GM23338 (cell line): Measurements from ENCODE around the gene GATA5. TPM values are rescaled to one million over a fixed set of nuclear protein-coding genes. Genes with fewer than 3 reads are reported as not detected.
A peak's percentile ranks its signal among the peaks of the same experiment; 100 is the strongest.

ENCODE experiments used
- ATAC-seq: fragments of 200-7000 bp; cut with Tn5 transposase; 3 replicates; pipeline ENCODE4 v1.9.1; 2020
- DNase-seq: peaks from one replicate; pipeline ENCODE4 v3.0.0-alpha.2; 2015; ENCODE audit warnings: low spot score
- H2AFZ ChIP-seq: fragments of 200-600 bp; sonication (generic); 2 replicates; pipeline ENCODE4 v1.8.0; 2016; ENCODE audit warnings: antibody characterized with exemption, mild to moderate bottlenecking, moderate library complexity
- H3F3A ChIP-seq: fragments of 200-600 bp; sonication (generic); replicated peaks from 2 replicates; pipeline ENCODE4 v1.8.0; 2017; ENCODE audit warnings: antibody characterized with exemption, mixed run types, low read depth
- H3K27ac ChIP-seq: fragments of 200-600 bp; sonication (generic); 2 replicates; pipeline ENCODE4 v1.6.1; 2016; ENCODE audit warnings: low read depth
- H3K27me3 ChIP-seq: fragments of 200-600 bp; sonication (generic); 2 replicates; pipeline ENCODE4 v1.8.0; 2016; ENCODE audit warnings: mild to moderate bottlenecking, mixed run types, moderate library complexity; ENCODE audit not compliant: insufficient read depth
- H3K36me3 ChIP-seq: fragments of 200-600 bp; sonication (generic); 2 replicates; pipeline ENCODE4 v1.8.0; 2016; ENCODE audit warnings: mild to moderate bottlenecking; ENCODE audit not compliant: insufficient read depth
- H3K4me1 ChIP-seq: fragments of 200-600 bp; sonication (generic); 2 replicates; pipeline ENCODE4 v1.8.0; 2016; ENCODE audit warnings: mild to moderate bottlenecking, moderate library complexity; ENCODE audit not compliant: insufficient read depth
- H3K4me2 ChIP-seq: fragments of 200-600 bp; sonication (generic); 2 replicates; pipeline ENCODE4 v1.7.1; 2017; ENCODE audit warnings: mixed run types
- H3K4me3 ChIP-seq: fragments of 200-600 bp; sonication (generic); 2 replicates; pipeline ENCODE4 v1.6.1; 2016; ENCODE audit warnings: mixed run types
- H3K79me2 ChIP-seq: fragments of 200-600 bp; sonication (generic); replicated peaks from 2 replicates; pipeline ENCODE4 v1.8.0; 2017; ENCODE audit warnings: mild to moderate bottlenecking; ENCODE audit not compliant: insufficient read depth
- H3K9me2 ChIP-seq: fragments of 200-600 bp; sonication (generic); 2 replicates; pipeline ENCODE4 v1.8.0; 2017; ENCODE audit not compliant: insufficient read depth
- H4K20me1 ChIP-seq: fragments of 200-600 bp; sonication (generic); replicated peaks from 2 replicates; pipeline ENCODE4 v1.8.0; 2017; ENCODE audit warnings: mild to moderate bottlenecking; ENCODE audit not compliant: insufficient read depth
- H3K27ac Mint-ChIP-seq: 2 replicates; pipeline ENCODE4 v1.8.0; 2020; ENCODE audit warnings: inconsistent platforms, mild to moderate bottlenecking, moderate library complexity, mixed read lengths
- H3K27me3 Mint-ChIP-seq: 3 replicates; pipeline ENCODE4 v1.8.0; 2022; ENCODE audit warnings: low read depth, mild to moderate bottlenecking, moderate library complexity, mixed read lengths, inconsistent platforms; ENCODE audit not compliant: insufficient read depth, poor library complexity
- H3K36me3 Mint-ChIP-seq: 3 replicates; pipeline ENCODE4 v1.8.0; 2021; ENCODE audit warnings: low read depth, mild to moderate bottlenecking, inconsistent platforms, moderate library complexity, mixed read lengths
- H3K4me1 Mint-ChIP-seq: 3 replicates; pipeline ENCODE4 v1.8.0; 2020; ENCODE audit warnings: mild to moderate bottlenecking, inconsistent platforms, mixed read lengths
- H3K4me3 Mint-ChIP-seq: 3 replicates; pipeline ENCODE4 v1.8.0; 2021; ENCODE audit warnings: moderate library complexity, mild to moderate bottlenecking, inconsistent platforms, mixed read lengths
- H3K9me3 Mint-ChIP-seq: 3 replicates; pipeline ENCODE4 v1.8.0; 2020; ENCODE audit warnings: moderate library complexity, mild to moderate bottlenecking, inconsistent platforms, mixed read lengths
- CREB1 ChIP-seq: fragments of 250-450 bp; sonication (Bioruptor Pico); IDR thresholded peaks from 2 replicates; pipeline ENCODE4 v1.5.0; 2020; ENCODE audit warnings: low read depth, mild to moderate bottlenecking, moderate library complexity
- ETS1 ChIP-seq: IDR thresholded peaks from 2 replicates; pipeline ENCODE4 v1.6.1; 2016; ENCODE audit warnings: antibody characterized with exemption
- EZH2 ChIP-seq: fragments of 200-600 bp; sonication (generic); IDR thresholded peaks from one replicate; pipeline ENCODE4 v1.8.0; 2017; ENCODE audit warnings: antibody characterized with exemption, mild to moderate bottlenecking, low read depth; ENCODE audit not compliant: unreplicated experiment
- EZH2phosphoT487 ChIP-seq: fragments of 200-600 bp; sonication (generic); IDR thresholded peaks from one replicate; pipeline ENCODE4 v1.8.1; 2018; ENCODE audit warnings: antibody characterized with exemption; ENCODE audit not compliant: unreplicated experiment
- JUNB ChIP-seq: IDR thresholded peaks from one replicate; pipeline ENCODE4 v1.6.1; 2016; ENCODE audit warnings: antibody characterized with exemption; ENCODE audit not compliant: unreplicated experiment
- NANOG ChIP-seq: IDR thresholded peaks from 2 replicates; pipeline ENCODE4 v1.6.1; 2016; ENCODE audit warnings: antibody characterized with exemption, borderline replicate concordance
- POLR2AphosphoS5 ChIP-seq: IDR thresholded peaks from 2 replicates; pipeline ENCODE4 v1.6.1; 2016; ENCODE audit warnings: antibody characterized with exemption, low read depth
- STAT1 ChIP-seq: IDR thresholded peaks from one replicate; pipeline ENCODE4 v1.6.1; 2016; ENCODE audit warnings: antibody characterized with exemption; ENCODE audit not compliant: unreplicated experiment
- ZNF114 ChIP-seq: fragments of 250-450 bp; sonication (Bioruptor Pico); IDR thresholded peaks from 2 replicates; pipeline ENCODE4 v1.5.0; 2020; ENCODE audit warnings: mild to moderate bottlenecking, moderate library complexity
- ZNF331 ChIP-seq: fragments of 250-450 bp; sonication (Bioruptor Pico); IDR thresholded peaks from 2 replicates; pipeline ENCODE4 v1.5.0; 2020; ENCODE audit warnings: low read depth, mild to moderate bottlenecking, moderate library complexity
- ZNF462 ChIP-seq: fragments of 250-450 bp; sonication (Bioruptor Pico); IDR thresholded peaks from 2 replicates; pipeline ENCODE4 v1.5.0; 2020; ENCODE audit warnings: mild to moderate bottlenecking, moderate library complexity
- polyA plus RNA-seq: library from polyadenylated mRNA; unstranded; fragments of >200 nt; fragmentation: Nextera tagmentation; extraction: Ambion mirVana; gene quantifications from 2 replicates; pipeline ENCODE4 v1.2.1, GENCODE V29; 2016
- total RNA-seq: library from RNA; depleted of rRNA; stranded (reverse); fragments of >200 nt; shearing (Covaris generic); gene quantifications from 2 replicates; pipeline ENCODE4 v1.2.3, GENCODE V29; 2014
- TF ChIP-seq, protein P1 (sequence below): IDR thresholded peaks from one replicate; pipeline ENCODE4 v1.6.1; 2018; ENCODE audit warnings: antibody characterized with exemption; ENCODE audit not compliant: unreplicated experiment
- TF ChIP-seq, protein P2 (sequence below), 2 experiments: fragments of 200-600 bp in 1 of 2; sonication (generic) in 1 of 2; conservative IDR thresholded peaks; 2 replicates each; pipeline versions ENCODE4 v1.5.1 to v1.6.1; 2016 to 2017; ENCODE audit warnings: antibody characterized with exemption in 2 of 2, low read depth in 2 of 2, mild to moderate bottlenecking in 2 of 2, moderate library complexity in 1 of 2

The GATA5 gene
- total and polyA plus RNA-seq, 2 experiments from 2014 or later: 0.60 to 0.73 TPM

- Histone ChIP-seq H3K27me3 (no peaks in the 10 kb centered on the region), H3K4me2 (peak overlapping the region; percentile 69; the same call in 1 of the 2 replicates), H3K9me2 (no peaks in the 10 kb centered on the region), H4K20me1 (no peaks in the 10 kb centered on the region), H3F3A (peaks cover 9% of the 10 kb centered on the region; the same call in 1 of the 2 replicates), H2AFZ (no peak overlapping the region), H3K4me3 (no peak overlapping the region), H3K27ac (0 out of 2 replicates have a peak overlapping the region, but pooled peaks have one; percentile 55), H3K4me1 (peaks cover 27% of the 10 kb centered on the region), H3K79me2 (no peaks in the 10 kb centered on the region), H3K36me3 (no peaks in the 10 kb centered on the region)
- H3K27ac Mint-ChIP-seq: peak overlapping the region; percentile 44; the same call in 1 of the 2 replicates
- H3K4me3 Mint-ChIP-seq: no peak overlapping the region
- H3K9me3 Mint-ChIP-seq: no peaks in the 10 kb centered on the region
- peaks cover 8% of the 10 kb centered on the region for H3K27me3 Mint-ChIP-seq
- DNase-seq: no peak
- TF ChIP-seq ZNF331 (CRISPR knock-in tag): no peak
- TF ChIP-seq, protein P1, sequence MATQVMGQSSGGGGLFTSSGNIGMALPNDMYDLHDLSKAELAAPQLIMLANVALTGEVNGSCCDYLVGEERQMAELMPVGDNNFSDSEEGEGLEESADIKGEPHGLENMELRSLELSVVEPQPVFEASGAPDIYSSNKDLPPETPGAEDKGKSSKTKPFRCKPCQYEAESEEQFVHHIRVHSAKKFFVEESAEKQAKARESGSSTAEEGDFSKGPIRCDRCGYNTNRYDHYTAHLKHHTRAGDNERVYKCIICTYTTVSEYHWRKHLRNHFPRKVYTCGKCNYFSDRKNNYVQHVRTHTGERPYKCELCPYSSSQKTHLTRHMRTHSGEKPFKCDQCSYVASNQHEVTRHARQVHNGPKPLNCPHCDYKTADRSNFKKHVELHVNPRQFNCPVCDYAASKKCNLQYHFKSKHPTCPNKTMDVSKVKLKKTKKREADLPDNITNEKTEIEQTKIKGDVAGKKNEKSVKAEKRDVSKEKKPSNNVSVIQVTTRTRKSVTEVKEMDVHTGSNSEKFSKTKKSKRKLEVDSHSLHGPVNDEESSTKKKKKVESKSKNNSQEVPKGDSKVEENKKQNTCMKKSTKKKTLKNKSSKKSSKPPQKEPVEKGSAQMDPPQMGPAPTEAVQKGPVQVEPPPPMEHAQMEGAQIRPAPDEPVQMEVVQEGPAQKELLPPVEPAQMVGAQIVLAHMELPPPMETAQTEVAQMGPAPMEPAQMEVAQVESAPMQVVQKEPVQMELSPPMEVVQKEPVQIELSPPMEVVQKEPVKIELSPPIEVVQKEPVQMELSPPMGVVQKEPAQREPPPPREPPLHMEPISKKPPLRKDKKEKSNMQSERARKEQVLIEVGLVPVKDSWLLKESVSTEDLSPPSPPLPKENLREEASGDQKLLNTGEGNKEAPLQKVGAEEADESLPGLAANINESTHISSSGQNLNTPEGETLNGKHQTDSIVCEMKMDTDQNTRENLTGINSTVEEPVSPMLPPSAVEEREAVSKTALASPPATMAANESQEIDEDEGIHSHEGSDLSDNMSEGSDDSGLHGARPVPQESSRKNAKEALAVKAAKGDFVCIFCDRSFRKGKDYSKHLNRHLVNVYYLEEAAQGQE: no peak
- TF ChIP-seq, protein P2, sequence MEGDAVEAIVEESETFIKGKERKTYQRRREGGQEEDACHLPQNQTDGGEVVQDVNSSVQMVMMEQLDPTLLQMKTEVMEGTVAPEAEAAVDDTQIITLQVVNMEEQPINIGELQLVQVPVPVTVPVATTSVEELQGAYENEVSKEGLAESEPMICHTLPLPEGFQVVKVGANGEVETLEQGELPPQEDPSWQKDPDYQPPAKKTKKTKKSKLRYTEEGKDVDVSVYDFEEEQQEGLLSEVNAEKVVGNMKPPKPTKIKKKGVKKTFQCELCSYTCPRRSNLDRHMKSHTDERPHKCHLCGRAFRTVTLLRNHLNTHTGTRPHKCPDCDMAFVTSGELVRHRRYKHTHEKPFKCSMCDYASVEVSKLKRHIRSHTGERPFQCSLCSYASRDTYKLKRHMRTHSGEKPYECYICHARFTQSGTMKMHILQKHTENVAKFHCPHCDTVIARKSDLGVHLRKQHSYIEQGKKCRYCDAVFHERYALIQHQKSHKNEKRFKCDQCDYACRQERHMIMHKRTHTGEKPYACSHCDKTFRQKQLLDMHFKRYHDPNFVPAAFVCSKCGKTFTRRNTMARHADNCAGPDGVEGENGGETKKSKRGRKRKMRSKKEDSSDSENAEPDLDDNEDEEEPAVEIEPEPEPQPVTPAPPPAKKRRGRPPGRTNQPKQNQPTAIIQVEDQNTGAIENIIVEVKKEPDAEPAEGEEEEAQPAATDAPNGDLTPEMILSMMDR (conservative IDR thresholded peaks at IDR 0.05; ENCODE audit: low read depth in 2 of 2): no peak
- no peak for TF ChIP-seq EZH2phosphoT487
- no peak for TF ChIP-seq NANOG
- TF ChIP-seq ZNF114 (CRISPR knock-in tag): no peak
- TF ChIP-seq ZNF462 (CRISPR knock-in tag): no peak
- TF ChIP-seq POLR2AphosphoS5: no peak
- TF ChIP-seq STAT1: no peak
- TF ChIP-seq EZH2: no peak
- no peak for TF ChIP-seq ETS1
- TF ChIP-seq JUNB: no peak
- TF ChIP-seq CREB1 (CRISPR knock-in tag): no peak
- H3K36me3 Mint-ChIP-seq: no peaks in the 10 kb centered on the region
- H3K4me1 Mint-ChIP-seq: peaks cover 49% of the 10 kb centered on the region
- ATAC-seq: no peak
Observed at GRCh38 chr20:62428002-62428372, 47.8 kb downstream of the GATA5 start.
